GM12878 (cell line): ENCODE results near the gene GALNT11.

ENCODE experiments used
- CBX3 ChIP-seq: fragments of 200-600 bp; sonication (generic); IDR thresholded peaks from 2 replicates; pipeline ENCODE4 v1.6.1; 2016; ENCODE audit warnings: low read depth, borderline replicate concordance
- CHD4 ChIP-seq: fragments of 200-600 bp; sonication (generic); IDR thresholded peaks from 2 replicates; pipeline ENCODE4 v1.6.1; 2016; ENCODE audit warnings: mild to moderate bottlenecking
- CTCF ChIP-seq, 3 experiments: IDR thresholded peaks in 2 of 3; conservative IDR thresholded peaks in 1 of 3; 2 replicates each; pipeline ENCODE4 v1.5.1; 2011; ENCODE audit warnings: low read depth in 3 of 3, low read length in 3 of 3, mild to moderate bottlenecking in 3 of 3, control low read depth in 2 of 3, moderate library complexity in 2 of 3, inconsistent platforms in 1 of 3, mixed read lengths in 1 of 3; ENCODE audit not compliant: control insufficient read depth in 2 of 3, insufficient read depth in 1 of 3; ENCODE audit errors: extremely low read depth in 1 of 3
- EZH2 ChIP-seq: IDR thresholded peaks from 2 replicates; pipeline ENCODE4 v1.6.1; 2012; ENCODE audit warnings: low read depth, mild to moderate bottlenecking, control low read depth, inconsistent platforms, low read length, borderline replicate concordance; ENCODE audit not compliant: control insufficient read depth
- MTA3 ChIP-seq: IDR thresholded peaks from 2 replicates; pipeline ENCODE4 v1.6.1; 2012; ENCODE audit warnings: low read length, inconsistent platforms, borderline replicate concordance
- NR2C2 ChIP-seq: IDR thresholded peaks from 2 replicates; pipeline ENCODE4 v1.6.1; 2011; ENCODE audit warnings: borderline replicate concordance, low read depth; ENCODE audit not compliant: control insufficient read depth, insufficient read length
- PBX3 ChIP-seq: IDR thresholded peaks from 2 replicates; pipeline ENCODE4 v1.6.1; 2011; ENCODE audit warnings: mild to moderate bottlenecking, low read depth, low read length, moderate library complexity; ENCODE audit not compliant: insufficient replicate concordance
- POLR2A ChIP-seq: IDR thresholded peaks from 2 replicates; pipeline ENCODE4 v1.6.1; 2011; ENCODE audit warnings: low read depth, mild to moderate bottlenecking, low read length
- POLR2AphosphoS5 ChIP-seq: IDR thresholded peaks from 2 replicates; pipeline ENCODE4 v1.6.1; 2011; ENCODE audit warnings: mild to moderate bottlenecking, low read length, inconsistent platforms
- SP1 ChIP-seq: IDR thresholded peaks from one replicate; pipeline ENCODE4 v1.6.1; 2011; ENCODE audit warnings: low read depth, low read length
- STAT1 ChIP-seq: fragments of 450-650 bp; conservative IDR thresholded peaks from 2 replicates; pipeline ENCODE4 v1.6.1; 2014; ENCODE audit warnings: antibody characterized with exemption, mild to moderate bottlenecking
- USF2 ChIP-seq: IDR thresholded peaks from 2 replicates; pipeline ENCODE4 v1.6.1; 2011; ENCODE audit warnings: low read depth, low read length, improper control_type of control experiment, borderline replicate concordance

- TF ChIP-seq CHD4 (no peak), CTCF (IDR thresholded peaks at IDR 0.05 in 2 of 3, conservative IDR thresholded peaks at IDR 0.05 in 1 of 3; ENCODE audit: control insufficient read depth in 2 of 3, extremely low read depth in 1 of 3, insufficient read depth in 1 of 3, low read depth in 3 of 3, low read length in 3 of 3) (no peak), USF2 (no peak), EZH2 (no peak), MTA3 (no peak), POLR2AphosphoS5 (no peak), STAT1 (no peak), POLR2A (no peak), CBX3 (no peak), PBX3 (no peak), NR2C2 (no peak), SP1 (no peak)
These were observed 77.6 kb downstream of the GALNT11 start for GRCh38 chr7:152103066-152103465.
